ENCODE data around the gene INPP4B. TPM values are rescaled to one million over a fixed set of nuclear protein-coding genes. Genes with fewer than 3 reads are reported as not detected.
A peak's percentile ranks its signal among the peaks of the same experiment; 100 is the strongest.

INPP4B gene
- total RNA-seq, 2 donors from 2014 or later, result 8.2 to 16.6 TPM

DNA sequence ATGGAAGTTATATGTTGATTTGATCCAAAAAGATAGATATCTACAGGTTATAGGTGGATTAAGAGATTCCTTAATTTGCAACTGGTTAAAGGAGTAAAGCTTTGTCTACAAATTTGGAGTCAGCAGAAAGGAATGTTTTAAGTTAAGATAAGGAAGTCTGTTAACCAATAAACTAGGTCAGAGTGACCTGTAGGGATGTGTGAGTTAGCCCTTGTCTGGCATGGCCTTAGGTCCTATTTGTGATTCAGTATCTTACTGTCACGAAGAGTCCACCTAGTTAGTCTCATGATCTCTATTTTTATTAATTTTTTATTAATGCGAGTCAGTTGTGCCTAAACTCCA lies 230.8 kb downstream of the INPP4B start:
- no peak for TF ChIP-seq CTCF (IDR thresholded peaks at IDR 0.05)
- no peak for TF ChIP-seq POLR2A (IDR thresholded peaks at IDR 0.05)
- H3K4me1 ChIP-seq, result no peaks in the 10 kb centered on the region
- no peaks in the 10 kb centered on the region for H3K36me3 ChIP-seq (replicated peaks in 1 of 2; ENCODE audit: insufficient read depth in 1 of 2, low read depth in 2 of 2)
- DNase-seq (no peak), ATAC-seq (peak; percentile 68)
- no peak overlapping the region for H3K4me3 ChIP-seq
- peak overlapping the region in 1 of 4 donors; percentile 27 for H3K27ac ChIP-seq
- 62 to 67% methylated on average over 2 of the region's 2 CpGs for WGBS, 2 donors
- no peaks in the 10 kb centered on the region for H3K9me3 ChIP-seq
- intact Hi-C loops (cut with DNase I), result no loop called here
- H3K27me3 ChIP-seq, result no peaks in the 10 kb centered on the region

DNA sequence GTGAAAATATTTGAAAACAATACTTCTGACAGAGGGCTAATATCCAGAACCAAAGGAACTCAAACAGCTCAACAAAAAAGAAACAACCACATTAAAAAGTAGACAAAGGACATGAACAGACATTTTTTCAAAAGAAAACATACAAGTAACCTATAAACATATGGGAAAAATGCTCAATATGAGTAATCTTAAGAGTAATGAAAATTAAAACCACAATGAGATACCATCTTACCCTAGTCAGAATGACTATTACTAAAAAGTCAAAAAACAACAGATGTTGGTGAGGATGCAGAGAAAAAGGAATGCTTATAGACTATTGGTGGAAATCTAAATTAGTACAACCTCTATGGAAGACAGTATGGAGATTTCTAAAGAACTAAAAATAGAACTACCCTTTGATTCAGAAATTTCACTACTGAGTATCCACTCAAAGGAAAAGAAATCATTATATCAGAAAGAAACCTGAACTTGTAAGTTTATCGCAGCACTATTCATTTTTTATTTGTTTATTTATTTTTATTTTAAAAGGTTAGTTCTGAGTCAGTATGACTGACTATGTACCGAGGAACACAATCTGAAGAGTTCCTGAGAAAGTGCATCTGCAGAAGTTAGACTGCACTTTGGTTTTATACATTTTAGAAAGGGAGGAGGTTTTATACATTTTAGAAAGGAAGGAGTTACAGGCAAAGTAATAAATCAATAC lies 231.3 kb downstream of the INPP4B start:
- intact Hi-C loops (cut with DNase I), result no loop called here
- 73 to 81% methylated on average over 2 of the region's 2 CpGs for WGBS, 2 donors
- no peak for DNase-seq

GRCh38 chr4:142607976-142608375 lies 238.1 kb downstream of the INPP4B start:
- ATAC-seq (no peak), DNase-seq (no peak)
- Histone ChIP-seq H3K9me3 (peaks cover 0 to 6% (median 0%) of the 10 kb centered on the region in 3 donors), H3K27ac (no peak overlapping the region), H3K4me3 (no peak overlapping the region), H3K4me1 (peaks cover 10% of the 10 kb centered on the region), H3K27me3 (no peaks in the 10 kb centered on the region), H3K36me3 (replicated peaks in 1 of 2; ENCODE audit: insufficient read depth in 1 of 2, low read depth in 2 of 2) (no peaks in the 10 kb centered on the region)
- TF ChIP-seq CTCF (IDR thresholded peaks at IDR 0.05), result no peak
- TF ChIP-seq POLR2A (IDR thresholded peaks at IDR 0.05), result no peak
- WGBS, 2 donors, result 81 to 91% methylated on average over 1 of the region's 1 CpG
- intact Hi-C loops (cut with DNase I), result no loop called here

More for the DNA sequence above, 231.3 kb downstream of the INPP4B start:
- Histone ChIP-seq H3K9me3 (no peaks in the 10 kb centered on the region), H3K27me3 (no peaks in the 10 kb centered on the region), H3K36me3 (replicated peaks in 1 of 2; ENCODE audit: insufficient read depth in 1 of 2, low read depth in 2 of 2) (no peaks in the 10 kb centered on the region), H3K4me1 (no peaks in the 10 kb centered on the region), H3K27ac (peak overlapping the region in 1 of 4 donors; percentile 27), H3K4me3 (no peak overlapping the region)
- TF ChIP-seq POLR2A (IDR thresholded peaks at IDR 0.05) (no peak), CTCF (IDR thresholded peaks at IDR 0.05) (no peak)
- ATAC-seq, result no peak

GRCh38 chr4:142600952-142601351 lies 245.1 kb downstream of the INPP4B start:
- H3K9me3 ChIP-seq, result peaks cover 0 to 6% (median 0%) of the 10 kb centered on the region in 3 donors
- 16 to 27% methylated on average over 1 of the region's 1 CpG for WGBS, 2 donors
- intact Hi-C loops (cut with DNase I), result no loop called here
- no peak for DNase-seq
- no peaks in the 10 kb centered on the region for H3K36me3 ChIP-seq (replicated peaks in 1 of 2; ENCODE audit: insufficient read depth in 1 of 2, low read depth in 2 of 2)
- no peaks in the 10 kb centered on the region for H3K27me3 ChIP-seq
- H3K4me3 ChIP-seq, result no peak overlapping the region
- no peak for ATAC-seq
- no peak overlapping the region for H3K27ac ChIP-seq
- peaks cover 26% of the 10 kb centered on the region for H3K4me1 ChIP-seq
- TF ChIP-seq POLR2A (IDR thresholded peaks at IDR 0.05), result no peak
- no peak for TF ChIP-seq CTCF (IDR thresholded peaks at IDR 0.05)

- TF ChIP-seq POLR2A (IDR thresholded peaks at IDR 0.05) (no peak), CTCF (IDR thresholded peaks at IDR 0.05) (no peak)
- H3K4me1 ChIP-seq, result peaks cover 40% of the 10 kb centered on the region
- H3K27ac ChIP-seq, result no peak overlapping the region
- no peaks in the 10 kb centered on the region for H3K27me3 ChIP-seq
- H3K4me3 ChIP-seq, result no peak overlapping the region
- ATAC-seq (no peak), DNase-seq (no peak)
- H3K36me3 ChIP-seq (replicated peaks in 1 of 2; ENCODE audit: insufficient read depth in 1 of 2, low read depth in 2 of 2), result no peaks in the 10 kb centered on the region
- no peaks in the 10 kb centered on the region for H3K9me3 ChIP-seq
- intact Hi-C loops (cut with DNase I), result no loop called here
These were observed 248.0 kb downstream of the INPP4B start for GRCh38 chr4:142598132-142598531.

Data from body of pancreas (tissue), 4 donors.